ENCODE results near the gene TEX38. TPM values are rescaled to one million over a fixed set of nuclear protein-coding genes. Genes with fewer than 3 reads are reported as not detected.

TEX38 gene
- total RNA-seq = not detected
- polyA plus RNA-seq = 0.14 TPM
- long read RNA-seq, donor 1 = 0 reads
- long read RNA-seq, donor 2 = 0 reads
- long read RNA-seq, donor 3 = 0 reads
- long read RNA-seq, donor 4 = 0 reads
- long read RNA-seq, donor 5 = 0 reads
- long read RNA-seq, donor 6 = 0 reads
- long read RNA-seq, donor 7 = 0 reads
- long read RNA-seq, donor 8 = 0 reads
- long read RNA-seq, donor 9 = 0 reads
- long read RNA-seq, donor 10 = 0 reads

DNA sequence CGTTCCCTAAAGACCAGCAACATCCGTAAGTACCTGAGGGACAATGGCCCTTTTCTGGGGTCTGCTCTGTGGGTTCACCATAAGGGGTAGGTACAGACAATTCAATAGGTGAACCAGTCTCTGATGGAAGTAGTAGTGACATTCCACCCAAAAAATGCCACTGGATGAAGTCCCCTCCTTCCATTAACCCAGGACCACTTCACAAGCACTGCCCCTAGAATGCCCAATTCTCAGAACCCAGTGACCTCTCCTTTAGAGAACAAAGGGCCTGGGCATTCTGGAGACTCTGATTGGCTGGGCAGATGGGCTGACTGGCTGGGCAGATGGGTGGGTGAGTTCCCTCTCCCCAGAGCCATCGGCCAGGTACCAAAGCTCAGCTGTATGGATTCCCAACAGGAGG lies at the start of gene TEX38:
Gene TEX38 (plus strand): TSS at position 301 of the 400 bp plus-strand sequence. CDS start 81 bp downstream, at position 382.
- no peak for DNase-seq (ENCODE audit: low read depth in 6 of 9, low spot score in 9 of 9)
- no peak within 1 kb of the TSS for H3K27ac ChIP-seq (ENCODE audit: low read depth in 1 of 2, low read length in 1 of 2)

DNA sequence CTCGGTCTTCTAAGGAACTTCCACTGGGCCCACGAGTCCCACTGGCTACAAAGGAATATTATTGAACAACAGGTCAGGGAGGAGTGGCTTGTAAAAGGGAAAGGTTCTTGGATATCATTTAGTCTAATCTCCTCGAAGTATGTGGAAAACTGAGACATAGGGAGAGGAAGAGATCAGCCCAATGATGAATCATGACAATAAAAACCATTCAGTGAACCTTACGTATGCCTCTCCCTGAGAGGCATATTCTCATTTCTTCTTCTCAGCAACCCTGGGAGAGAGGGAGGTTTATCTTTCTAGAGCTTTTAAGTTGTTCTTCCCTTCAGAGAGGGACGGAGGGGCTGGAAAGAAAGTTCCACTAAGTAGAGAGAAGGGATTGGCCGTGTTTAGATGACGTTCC lies 49.7 kb upstream of the TEX38 start:
- Histone ChIP-seq H3K4me1 (ENCODE audit: control insufficient read depth in 2 of 2, insufficient read depth in 2 of 2, low read length in 2 of 2) (peaks cover 4 to 6% of the 10 kb centered on the region in 2 donors), H3K27ac (ENCODE audit: low read depth in 1 of 2, low read length in 1 of 2) (no peak overlapping the region), H3K4me3 (ENCODE audit: low read length in 2 of 2) (no peak overlapping the region), H3K36me3 (ENCODE audit: control insufficient read depth in 2 of 2, insufficient read depth in 2 of 2, low read length in 1 of 2) (no peaks in the 10 kb centered on the region), H3K9me3 (ENCODE audit: control insufficient read depth in 2 of 2, insufficient read depth in 1 of 2, low read length in 1 of 2) (no peaks in the 10 kb centered on the region), H3K27me3 (ENCODE audit: control insufficient read depth in 2 of 2, insufficient read depth in 1 of 2, low read length in 1 of 2) (peaks cover 0 to 4% of the 10 kb centered on the region in 2 donors)
- no peak for DNase-seq (ENCODE audit: low read depth in 6 of 9, low spot score in 9 of 9)
- WGBS = 95% methylated on average over 7 of the region's 7 CpGs

More for the DNA sequence above, at the start of gene TEX38:
- Histone ChIP-seq H3K9me3 (ENCODE audit: control insufficient read depth in 2 of 2, insufficient read depth in 1 of 2, low read length in 1 of 2) (no peaks in the 10 kb centered on the region), H3K4me3 (ENCODE audit: low read length in 2 of 2) (no peak within 1 kb of the TSS), H3K36me3 (ENCODE audit: control insufficient read depth in 2 of 2, insufficient read depth in 2 of 2, low read length in 1 of 2) (peaks cover 6 to 12% of the 10 kb centered on the region in 2 donors), H3K27me3 (ENCODE audit: control insufficient read depth in 2 of 2, insufficient read depth in 1 of 2, low read length in 1 of 2) (no peaks in the 10 kb centered on the region), H3K4me1 (ENCODE audit: control insufficient read depth in 2 of 2, insufficient read depth in 2 of 2, low read length in 2 of 2) (peaks cover 15 to 24% of the 10 kb centered on the region in 2 donors)
- 97% methylated on average over 3 of the region's 3 CpGs for WGBS

DNA sequence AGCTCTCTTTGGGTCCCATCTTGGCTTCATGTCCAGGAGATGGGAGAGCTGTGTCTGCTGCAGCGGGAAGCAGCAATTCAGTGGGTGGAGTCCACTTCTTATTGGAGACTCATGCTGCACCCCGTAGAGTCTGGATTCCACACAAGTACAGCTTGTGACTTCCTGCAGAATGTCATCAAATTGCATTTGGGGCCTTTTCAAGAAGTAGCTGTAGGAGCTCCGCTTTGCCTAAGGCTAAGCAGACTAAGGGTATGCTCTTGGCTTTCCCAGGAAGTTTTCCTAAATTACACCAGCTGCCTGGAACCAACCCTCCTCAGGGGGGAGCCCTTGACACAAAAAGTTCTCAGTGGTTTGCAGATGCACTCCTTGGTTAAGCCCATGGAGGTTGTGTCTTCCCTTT lies 49.3 kb upstream of the TEX38 start:
- H3K9me3 ChIP-seq (ENCODE audit: control insufficient read depth in 2 of 2, insufficient read depth in 1 of 2, low read length in 1 of 2) = no peaks in the 10 kb centered on the region
- peak in 1 of 9 donors; percentile 43 for DNase-seq (ENCODE audit: low read depth in 6 of 9, low spot score in 9 of 9)
- H3K4me1 ChIP-seq (ENCODE audit: control insufficient read depth in 2 of 2, insufficient read depth in 2 of 2, low read length in 2 of 2) = peaks cover 0 to 1% of the 10 kb centered on the region in 2 donors
- H3K27me3 ChIP-seq (ENCODE audit: control insufficient read depth in 2 of 2, insufficient read depth in 1 of 2, low read length in 1 of 2) = peaks cover 0 to 2% of the 10 kb centered on the region in 2 donors
- no peaks in the 10 kb centered on the region for H3K36me3 ChIP-seq (ENCODE audit: control insufficient read depth in 2 of 2, insufficient read depth in 2 of 2, low read length in 1 of 2)
- WGBS = 87% methylated on average over 3 of the region's 3 CpGs
- H3K4me3 ChIP-seq (ENCODE audit: low read length in 2 of 2) = no peak overlapping the region
- no peak overlapping the region for H3K27ac ChIP-seq (ENCODE audit: low read depth in 1 of 2, low read length in 1 of 2)

DNA sequence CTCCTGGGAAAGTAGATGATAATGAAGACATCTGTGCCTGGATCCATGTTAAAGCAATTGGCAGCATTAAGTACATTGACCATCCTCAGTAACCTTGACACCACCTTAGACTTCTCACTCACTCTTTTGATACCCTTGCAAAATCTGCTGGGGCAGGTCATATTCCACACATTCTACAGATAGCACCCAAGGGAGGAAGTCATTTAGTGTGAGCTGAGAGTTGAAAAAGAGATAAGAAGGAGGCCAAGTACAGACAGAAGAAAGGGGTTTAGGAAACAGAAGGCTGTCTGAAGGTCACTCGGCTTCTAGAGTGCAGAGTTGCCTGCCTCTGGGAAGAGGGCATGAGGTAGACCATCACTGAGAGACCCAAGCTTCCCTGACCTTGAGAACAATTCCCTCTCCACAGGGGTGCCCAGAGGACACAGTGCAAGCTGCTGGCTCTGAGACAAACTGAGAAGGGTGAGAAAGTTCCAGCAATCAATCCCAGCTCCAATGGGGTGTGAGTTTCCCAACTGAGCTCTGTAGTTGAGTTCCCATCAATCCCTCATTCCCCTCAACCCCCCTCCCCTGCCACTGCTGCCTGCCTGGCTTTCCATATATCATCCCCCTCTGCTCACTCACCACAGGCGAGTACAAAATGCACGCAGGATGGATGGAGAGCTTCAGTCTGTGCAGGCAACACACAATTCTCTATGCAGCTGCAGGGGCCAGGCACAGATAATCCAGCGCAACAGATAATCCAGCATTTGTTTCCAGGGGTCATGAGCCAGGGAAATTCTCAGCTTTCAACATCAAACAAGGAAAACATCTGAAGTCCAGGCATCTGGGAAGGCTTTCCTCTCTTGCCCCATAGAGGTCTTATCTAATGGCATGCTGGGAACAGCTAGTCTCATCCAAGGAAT lies 47.7 kb upstream of the TEX38 start:
- no peak overlapping the region for H3K4me3 ChIP-seq (ENCODE audit: low read length in 2 of 2)
- WGBS = 95% methylated on average over 4 of the region's 4 CpGs
- DNase-seq (ENCODE audit: low read depth in 6 of 9, low spot score in 9 of 9) = no peak

DNA sequence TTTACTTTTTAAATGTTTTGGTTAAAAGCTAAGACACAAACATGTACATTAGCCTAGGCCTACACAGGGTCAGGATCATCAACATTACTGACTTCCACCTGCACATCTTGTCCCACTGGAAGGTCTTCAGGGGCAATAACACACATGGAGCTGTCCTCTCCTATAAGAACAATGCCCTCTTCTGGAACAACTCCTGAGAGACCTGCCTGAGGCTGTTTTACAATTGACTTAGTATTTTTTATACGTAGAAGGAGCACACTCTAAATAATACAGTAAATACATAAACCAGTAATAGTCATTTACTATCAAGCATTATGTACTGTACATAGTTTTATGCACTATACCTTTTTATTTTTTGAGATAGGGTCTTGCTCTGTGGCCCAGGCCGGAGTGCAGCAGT lies 40.9 kb upstream of the TEX38 start:
- Histone ChIP-seq H3K9me3 (ENCODE audit: control insufficient read depth in 2 of 2, insufficient read depth in 1 of 2, low read length in 1 of 2) (no peaks in the 10 kb centered on the region), H3K27ac (ENCODE audit: low read depth in 1 of 2, low read length in 1 of 2) (no peak overlapping the region), H3K36me3 (ENCODE audit: control insufficient read depth in 2 of 2, insufficient read depth in 2 of 2, low read length in 1 of 2) (peaks cover 25 to 37% of the 10 kb centered on the region in 2 donors), H3K4me1 (ENCODE audit: control insufficient read depth in 2 of 2, insufficient read depth in 2 of 2, low read length in 2 of 2) (no peaks in the 10 kb centered on the region), H3K4me3 (ENCODE audit: low read length in 2 of 2) (no peak overlapping the region), H3K27me3 (ENCODE audit: control insufficient read depth in 2 of 2, insufficient read depth in 1 of 2, low read length in 1 of 2) (no peaks in the 10 kb centered on the region)
- WGBS = 95% methylated on average over 2 of the region's 2 CpGs
- DNase-seq (ENCODE audit: low read depth in 6 of 9, low spot score in 9 of 9) = no peak

More for the DNA sequence above, 47.7 kb upstream of the TEX38 start:
- H3K4me1 ChIP-seq (ENCODE audit: control insufficient read depth in 2 of 2, insufficient read depth in 2 of 2, low read length in 2 of 2) = no peaks in the 10 kb centered on the region
- H3K27ac ChIP-seq (ENCODE audit: low read depth in 1 of 2, low read length in 1 of 2) = no peak overlapping the region
- H3K9me3 ChIP-seq (ENCODE audit: control insufficient read depth in 2 of 2, insufficient read depth in 1 of 2, low read length in 1 of 2) = no peaks in the 10 kb centered on the region
- H3K36me3 ChIP-seq (ENCODE audit: control insufficient read depth in 2 of 2, insufficient read depth in 2 of 2, low read length in 1 of 2) = no peaks in the 10 kb centered on the region
- no peaks in the 10 kb centered on the region for H3K27me3 ChIP-seq (ENCODE audit: control insufficient read depth in 2 of 2, insufficient read depth in 1 of 2, low read length in 1 of 2)

DNA sequence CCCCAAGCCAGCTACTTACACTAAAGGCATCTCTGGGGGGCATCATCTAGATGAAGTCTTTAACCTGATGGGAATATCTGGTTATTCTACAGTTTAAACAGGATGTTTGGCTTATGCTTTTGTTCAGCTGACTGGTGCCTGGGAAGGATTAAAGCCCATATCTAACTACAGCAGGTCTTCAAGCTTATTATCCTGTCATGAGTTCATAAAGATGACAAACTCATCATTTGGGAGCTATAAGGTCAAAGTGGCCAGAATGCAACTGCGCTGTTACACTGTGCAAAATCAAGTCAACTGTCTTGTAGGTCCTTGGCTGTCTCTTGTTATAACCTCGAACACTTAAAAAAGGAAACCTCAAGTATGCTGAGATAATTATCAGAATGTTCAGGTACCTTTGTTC lies 36.4 kb upstream of the TEX38 start:
- 96% methylated on average over 2 of the region's 2 CpGs for WGBS

DNA sequence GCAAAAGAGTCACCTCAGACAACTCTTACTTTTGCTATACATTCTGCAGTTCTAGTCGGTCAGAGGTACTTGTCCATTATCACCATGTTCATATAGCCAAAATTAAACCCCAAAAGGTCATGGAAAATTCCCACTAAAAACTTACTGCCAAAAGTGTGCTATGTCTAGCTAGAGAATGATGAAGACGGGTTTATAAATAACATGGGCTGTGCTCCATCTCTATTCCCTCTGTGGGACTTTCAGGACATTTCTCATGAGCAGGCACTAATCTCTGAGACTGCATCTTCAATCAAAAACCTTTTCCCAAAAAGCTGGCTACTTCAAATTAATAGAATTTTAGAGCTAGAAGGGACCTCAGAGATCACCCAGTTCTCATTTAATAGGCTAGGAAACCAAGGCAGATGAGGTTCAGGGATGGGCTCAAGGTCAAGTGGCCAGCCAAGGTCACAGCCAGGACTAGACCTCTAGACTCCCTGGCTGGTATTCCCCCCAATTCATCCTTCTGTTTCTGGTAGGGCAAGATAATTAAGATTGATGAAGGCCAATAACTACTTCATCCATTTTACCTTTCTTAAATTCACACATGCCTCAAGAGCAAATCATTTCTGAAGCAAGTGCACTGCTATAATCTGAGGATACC lies 34.1 kb upstream of the TEX38 start:
- Histone ChIP-seq H3K4me1 (ENCODE audit: control insufficient read depth in 2 of 2, insufficient read depth in 2 of 2, low read length in 2 of 2) (no peaks in the 10 kb centered on the region), H3K9me3 (ENCODE audit: control insufficient read depth in 2 of 2, insufficient read depth in 1 of 2, low read length in 1 of 2) (no peaks in the 10 kb centered on the region), H3K4me3 (ENCODE audit: low read length in 2 of 2) (no peak overlapping the region), H3K27me3 (ENCODE audit: control insufficient read depth in 2 of 2, insufficient read depth in 1 of 2, low read length in 1 of 2) (no peaks in the 10 kb centered on the region), H3K36me3 (ENCODE audit: control insufficient read depth in 2 of 2, insufficient read depth in 2 of 2, low read length in 1 of 2) (peaks cover 23 to 29% of the 10 kb centered on the region in 2 donors), H3K27ac (ENCODE audit: low read depth in 1 of 2, low read length in 1 of 2) (no peak overlapping the region)
- no peak for DNase-seq (ENCODE audit: low read depth in 6 of 9, low spot score in 9 of 9)
- WGBS = 70% methylated on average over 2 of the region's 2 CpGs

More for the DNA sequence above, 36.4 kb upstream of the TEX38 start:
- H3K36me3 ChIP-seq (ENCODE audit: control insufficient read depth in 2 of 2, insufficient read depth in 2 of 2, low read length in 1 of 2) = peaks cover 34 to 39% of the 10 kb centered on the region in 2 donors
- DNase-seq (ENCODE audit: low read depth in 6 of 9, low spot score in 9 of 9) = no peak
- H3K4me1 ChIP-seq (ENCODE audit: control insufficient read depth in 2 of 2, insufficient read depth in 2 of 2, low read length in 2 of 2) = no peaks in the 10 kb centered on the region
- H3K27ac ChIP-seq (ENCODE audit: low read depth in 1 of 2, low read length in 1 of 2) = no peak overlapping the region
- no peaks in the 10 kb centered on the region for H3K27me3 ChIP-seq (ENCODE audit: control insufficient read depth in 2 of 2, insufficient read depth in 1 of 2, low read length in 1 of 2)
- H3K4me3 ChIP-seq (ENCODE audit: low read length in 2 of 2) = no peak overlapping the region
- no peaks in the 10 kb centered on the region for H3K9me3 ChIP-seq (ENCODE audit: control insufficient read depth in 2 of 2, insufficient read depth in 1 of 2, low read length in 1 of 2)

DNA sequence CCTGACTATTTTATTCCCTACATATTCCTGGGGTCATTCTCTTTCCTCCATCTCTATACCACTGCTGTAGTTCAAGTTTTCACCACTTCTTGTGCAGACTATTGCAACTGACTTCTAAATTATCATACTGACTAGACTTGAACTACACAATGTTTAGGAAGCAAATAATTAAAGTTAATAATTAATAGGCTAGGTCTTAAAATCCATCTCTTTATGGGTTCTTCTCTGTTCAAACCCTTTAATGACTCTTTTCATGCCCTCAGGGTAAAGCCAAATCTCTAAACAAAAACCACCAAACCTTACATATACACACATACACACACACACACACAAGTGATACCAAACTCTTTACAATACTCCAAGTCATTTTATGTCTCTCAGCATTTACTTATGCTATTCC lies 32.7 kb upstream of the TEX38 start:
- Histone ChIP-seq H3K9me3 (ENCODE audit: control insufficient read depth in 2 of 2, insufficient read depth in 1 of 2, low read length in 1 of 2) (no peaks in the 10 kb centered on the region), H3K4me1 (ENCODE audit: control insufficient read depth in 2 of 2, insufficient read depth in 2 of 2, low read length in 2 of 2) (no peaks in the 10 kb centered on the region), H3K27me3 (ENCODE audit: control insufficient read depth in 2 of 2, insufficient read depth in 1 of 2, low read length in 1 of 2) (no peaks in the 10 kb centered on the region), H3K4me3 (ENCODE audit: low read length in 2 of 2) (no peak overlapping the region), H3K27ac (ENCODE audit: low read depth in 1 of 2, low read length in 1 of 2) (no peak overlapping the region), H3K36me3 (ENCODE audit: control insufficient read depth in 2 of 2, insufficient read depth in 2 of 2, low read length in 1 of 2) (peaks cover 25 to 29% of the 10 kb centered on the region in 2 donors)
- DNase-seq (ENCODE audit: low read depth in 6 of 9, low spot score in 9 of 9) = no peak

DNA sequence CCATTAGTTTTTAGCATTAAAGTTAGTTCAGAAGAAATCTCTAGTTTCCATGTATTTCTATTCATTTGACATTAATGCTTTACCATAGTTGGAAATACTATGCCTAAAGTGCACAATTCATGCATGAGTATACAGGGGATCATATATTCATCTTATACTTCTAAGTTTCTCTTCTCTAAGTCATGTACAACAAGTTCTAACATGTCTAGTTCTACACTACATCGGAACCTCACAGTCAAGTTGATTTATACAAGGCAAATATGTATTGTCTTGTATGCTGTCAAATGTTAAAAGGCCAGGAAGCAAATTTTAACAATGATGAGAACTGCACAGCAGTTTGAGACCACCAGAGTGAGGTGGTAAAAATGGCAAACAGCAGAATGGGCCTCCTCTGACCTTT lies 32.1 kb upstream of the TEX38 start:
- H3K4me3 ChIP-seq (ENCODE audit: low read length in 2 of 2) = no peak overlapping the region
- WGBS = 98% methylated on average over 1 of the region's 1 CpG

More for the DNA sequence above, 32.1 kb upstream of the TEX38 start:
- no peak for DNase-seq (ENCODE audit: low read depth in 6 of 9, low spot score in 9 of 9)
- Histone ChIP-seq H3K36me3 (ENCODE audit: control insufficient read depth in 2 of 2, insufficient read depth in 2 of 2, low read length in 1 of 2) (peaks cover 19 to 24% of the 10 kb centered on the region in 2 donors), H3K4me1 (ENCODE audit: control insufficient read depth in 2 of 2, insufficient read depth in 2 of 2, low read length in 2 of 2) (no peaks in the 10 kb centered on the region), H3K27me3 (ENCODE audit: control insufficient read depth in 2 of 2, insufficient read depth in 1 of 2, low read length in 1 of 2) (no peaks in the 10 kb centered on the region), H3K9me3 (ENCODE audit: control insufficient read depth in 2 of 2, insufficient read depth in 1 of 2, low read length in 1 of 2) (no peaks in the 10 kb centered on the region), H3K27ac (ENCODE audit: low read depth in 1 of 2, low read length in 1 of 2) (no peak overlapping the region)
